Measurements from ENCODE around the gene ELOA2. TPM values are rescaled to one million over a fixed set of nuclear protein-coding genes. Genes with fewer than 3 reads are reported as not detected.
"Not testable (repeated sequence)": the region's sequence is repeated elsewhere in the genome, so short reads cannot be mapped to it uniquely, and the experiment has no call there.

Gene ELOA2
- total RNA-seq, 2 experiments from 2014 or later, result not detected

- POLR2A ChIA-PET, CTCF ChIA-PET: not testable (repeated sequence)
Measured at GRCh38 chr18:47023769-47024465, 11.5 kb downstream of the ELOA2 start.

DNA sequence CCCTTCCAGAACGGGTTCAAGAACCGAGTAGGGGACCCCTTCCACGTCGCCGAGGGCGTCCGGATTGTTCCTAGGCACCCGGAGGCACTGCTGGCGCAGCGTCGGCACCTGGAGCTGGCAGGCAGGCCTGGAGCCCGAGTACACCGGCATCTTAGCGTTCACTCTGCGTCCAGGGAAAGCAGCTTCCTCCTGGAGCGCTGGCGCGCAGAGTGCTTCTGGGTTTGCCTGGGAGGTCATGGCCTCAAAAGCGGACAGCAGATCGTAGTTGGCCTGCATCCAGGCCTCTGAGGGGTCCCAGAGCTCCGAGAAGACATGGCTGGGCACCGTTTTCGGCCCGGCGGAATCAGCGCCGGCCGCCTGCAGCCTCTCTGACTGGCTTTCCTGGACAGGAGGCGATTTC, 12.6 kb downstream of the ELOA2 start:
- POLR2A ChIA-PET, CTCF ChIA-PET: not testable (repeated sequence)

DNA sequence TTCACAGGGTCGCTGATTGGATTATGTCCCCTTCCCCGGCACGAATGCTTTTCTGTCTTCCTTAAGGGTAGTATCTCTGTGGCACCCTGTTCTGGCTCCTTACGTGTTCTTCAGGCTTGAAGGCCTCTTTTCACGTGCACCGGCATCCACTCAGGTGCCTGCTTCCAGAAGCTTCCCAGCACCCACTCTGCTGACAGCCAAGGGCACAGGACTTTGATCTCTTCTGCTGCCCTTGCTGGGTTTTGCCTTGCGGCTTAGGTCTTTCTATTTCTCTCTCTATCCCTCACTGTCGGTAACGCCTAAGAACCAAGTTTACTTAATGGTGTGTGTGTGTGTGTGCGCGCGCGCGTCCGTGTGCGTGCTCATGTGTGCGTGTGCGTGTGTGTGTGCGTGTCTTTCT, 14.7 kb downstream of the ELOA2 start:
- POLR2A ChIA-PET, CTCF ChIA-PET: not testable (repeated sequence)

DNA sequence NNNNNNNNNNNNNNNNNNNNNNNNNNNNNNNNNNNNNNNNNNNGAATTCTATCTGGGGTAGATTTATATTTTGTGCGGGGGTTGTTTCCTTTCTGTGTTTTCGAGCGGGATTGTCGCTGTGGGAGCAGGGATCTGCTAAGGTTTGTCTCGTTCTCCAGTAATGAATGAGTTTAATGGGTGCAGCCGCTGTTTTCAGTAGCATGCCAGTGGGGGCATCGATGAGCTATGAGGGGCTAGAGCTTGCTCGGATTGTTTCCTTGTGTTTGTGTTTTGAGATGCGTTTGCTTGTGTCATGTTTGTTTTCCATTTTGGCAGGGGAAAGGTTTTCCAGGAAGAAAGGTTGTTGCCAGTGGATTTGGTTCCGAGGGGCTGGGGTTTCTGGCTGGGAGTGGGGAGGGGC, 15.6 kb downstream of the ELOA2 start:
- POLR2A ChIA-PET, CTCF ChIA-PET: not testable (repeated sequence)

Other genes with a start within 250 kb of the ELOA2 start
- 10 to 100 TPM; 27.0 to 29.4 TPM for gene PIAS2, start 118.1 kb downstream of the ELOA2 start, total RNA-seq
- gene KATNAL2, start 118.0 kb downstream of the ELOA2 start, total RNA-seq, result under 1 TPM; 0.32 to 0.82 TPM
- gene HDHD2, start 114.9 kb upstream of the ELOA2 start, total RNA-seq, result 10 to 100 TPM; 21.4 to 25.6 TPM
- 10 to 100 TPM; 14.7 to 15.6 TPM for gene IER3IP1, start 140.7 kb upstream of the ELOA2 start, total RNA-seq
- gene SKOR2, start 216.0 kb upstream of the ELOA2 start, total RNA-seq, result not detected